Vagina (tissue), 2 donors: ENCODE results near the gene ZNF597. TPM values are rescaled to one million over a fixed set of nuclear protein-coding genes. Genes with fewer than 3 reads are reported as not detected.
"Not testable (repeated sequence)": the region's sequence is repeated elsewhere in the genome, so short reads cannot be mapped to it uniquely, and the experiment has no call there.

ENCODE experiments used
- DNase-seq, 2 donors: peaks; one replicate each; pipeline ENCODE4 v3.0.0-alpha.2; 2017; ENCODE audit errors: extremely low spot score in 2 of 2
- H3K27ac ChIP-seq: fragments of 200-600 bp; sonication (generic); one replicate; pipeline ENCODE4 v1.5.1; 2019
- H3K27me3 ChIP-seq: fragments of 200-600 bp; sonication (generic); one replicate; pipeline ENCODE4 v1.5.1; 2019
- H3K36me3 ChIP-seq, 2 donors: fragments of 200-600 bp; sonication (generic); one replicate each; pipeline ENCODE4 v1.5.1; 2017 to 2019
- H3K4me1 ChIP-seq: fragments of 200-600 bp; sonication (generic); one replicate; pipeline ENCODE4 v1.5.1; 2019
- H3K4me3 ChIP-seq, 2 donors: fragments of 200-600 bp; sonication (generic); 1 replicate in 1 of 2; 2 replicates in 1 of 2; pipeline ENCODE4 v1.5.1; 2016 to 2019
- H3K9me3 ChIP-seq: fragments of 200-600 bp; sonication (generic); one replicate; pipeline ENCODE4 v1.5.1; 2019
- CTCF ChIP-seq, 3 experiments: fragments of 450-650 bp in 2 of 3; fragments of 200-600 bp in 1 of 3; sonication (generic) in 1 of 3; IDR thresholded peaks; one replicate each; pipeline ENCODE4 v1.5.1; 2017 to 2019; ENCODE audit warnings: antibody characterized with exemption in 3 of 3, mild to moderate bottlenecking in 2 of 3, moderate library complexity in 2 of 3
- POLR2A ChIP-seq, 2 donors: fragments of 450-650 bp; IDR thresholded peaks; one replicate each; pipeline ENCODE4 v1.6.1; 2017; ENCODE audit warnings: antibody characterized with exemption in 2 of 2, mild to moderate bottlenecking in 2 of 2, moderate library complexity in 2 of 2
- POLR2AphosphoS5 ChIP-seq, 2 donors: sonication (generic); formaldehyde crosslinking; IDR thresholded peaks; one replicate each; pipeline ENCODE4 v1.9.0; 2017; ENCODE audit warnings: antibody characterized with exemption in 2 of 2, mild to moderate bottlenecking in 2 of 2, low read depth in 1 of 2; ENCODE audit not compliant: insufficient read depth in 1 of 2
- intact Hi-C: fragments of 100-400 bp; cut with DNase I; formaldehyde crosslinking; loops from one replicate; pipeline ENCODE4 v1.15.1; 2023
- total RNA-seq: library from RNA; depleted of rRNA; stranded (reverse); fragments of >200 nt; gene quantifications from one replicate; pipeline ENCODE4 v1.2.3, GENCODE V29; 2016

Gene ZNF597
- total RNA-seq, 1 donor from 2014 or later: 2.0 TPM

DNA sequence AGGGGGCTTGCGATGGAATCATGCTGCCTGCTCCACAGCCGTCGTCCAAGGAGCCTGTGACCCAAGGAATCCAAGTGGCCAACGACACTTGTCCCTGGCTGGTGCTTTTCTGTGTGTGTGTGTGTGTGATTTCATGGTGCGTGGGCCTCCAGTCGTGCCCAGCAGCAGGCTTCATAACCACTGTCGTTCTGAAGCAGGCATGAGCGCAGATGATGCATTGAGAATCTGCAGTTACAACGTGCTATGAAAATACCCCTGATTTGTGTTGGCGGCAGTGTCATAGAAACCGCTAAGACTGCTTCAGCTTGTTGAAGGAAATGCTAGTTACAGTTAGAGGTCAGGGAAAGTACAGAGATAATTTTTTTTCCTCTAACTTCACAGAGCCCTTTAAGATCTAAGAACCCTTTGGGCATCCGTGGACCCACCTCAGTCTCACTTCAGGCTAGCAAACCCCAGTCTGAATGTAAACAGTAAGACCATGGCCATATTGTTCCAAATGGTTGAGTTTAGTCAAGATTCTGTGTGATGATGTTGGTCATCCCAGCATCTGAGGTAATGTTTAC lies 36.4 kb upstream of the ZNF597 start:
- no peak overlapping the region for H3K27ac ChIP-seq

GRCh38 chr16:3478242-3478925 lies 35.1 kb upstream of the ZNF597 start:
- Histone ChIP-seq H3K4me3 (no peak overlapping the region), H3K27me3 (no peaks in the 10 kb centered on the region), H3K4me1 (peaks cover 21% of the 10 kb centered on the region), H3K36me3 (peaks cover 0 to 49% of the 10 kb centered on the region in 2 donors), H3K27ac (no peak overlapping the region), H3K9me3 (no peaks in the 10 kb centered on the region)
- intact Hi-C loops: no loop called here
- no peak for DNase-seq
- no peak for TF ChIP-seq POLR2A (IDR thresholded peaks at IDR 0.05)
- no peak for TF ChIP-seq POLR2AphosphoS5 (IDR thresholded peaks at IDR 0.05; ENCODE audit: insufficient read depth in 1 of 2, low read depth in 1 of 2)
- TF ChIP-seq CTCF (IDR thresholded peaks at IDR 0.05): no peak

More for the DNA sequence above, 36.4 kb upstream of the ZNF597 start:
- TF ChIP-seq CTCF (IDR thresholded peaks at IDR 0.05) (no peak), POLR2A (IDR thresholded peaks at IDR 0.05) (no peak), POLR2AphosphoS5 (IDR thresholded peaks at IDR 0.05; ENCODE audit: insufficient read depth in 1 of 2, low read depth in 1 of 2) (no peak)
- DNase-seq: no peak
- H3K27me3 ChIP-seq: no peaks in the 10 kb centered on the region
- intact Hi-C loops: loop anchor here (10.0 kb wide), 1 partner anchor 645 kb away; the partner anchor contains the start of gene ZG16B
- H3K36me3 ChIP-seq: peaks cover 0 to 62% of the 10 kb centered on the region in 2 donors
- H3K9me3 ChIP-seq: no peaks in the 10 kb centered on the region
- peaks cover 11% of the 10 kb centered on the region for H3K4me1 ChIP-seq
- no peak overlapping the region for H3K4me3 ChIP-seq

GRCh38 chr16:3476409-3476808 lies 33.1 kb upstream of the ZNF597 start:
- H3K4me3 ChIP-seq: no peak overlapping the region
- TF ChIP-seq CTCF (IDR thresholded peaks at IDR 0.05) (no peak), POLR2AphosphoS5 (IDR thresholded peaks at IDR 0.05; ENCODE audit: insufficient read depth in 1 of 2, low read depth in 1 of 2) (no peak), POLR2A (IDR thresholded peaks at IDR 0.05) (no peak)
- intact Hi-C loops: no loop called here
- H3K27me3 ChIP-seq: no peaks in the 10 kb centered on the region
- no peaks in the 10 kb centered on the region for H3K9me3 ChIP-seq
- H3K27ac ChIP-seq: no peak overlapping the region
- peaks cover 0 to 30% of the 10 kb centered on the region in 2 donors for H3K36me3 ChIP-seq
- H3K4me1 ChIP-seq: peaks cover 21% of the 10 kb centered on the region
- DNase-seq: no peak

- H3K27ac ChIP-seq: no peak overlapping the region
- intact Hi-C loops: no loop called here
- no peak for TF ChIP-seq POLR2AphosphoS5 (IDR thresholded peaks at IDR 0.05; ENCODE audit: insufficient read depth in 1 of 2, low read depth in 1 of 2)
- no peak for TF ChIP-seq POLR2A (IDR thresholded peaks at IDR 0.05)
- TF ChIP-seq CTCF (IDR thresholded peaks at IDR 0.05): no peak
- no peak overlapping the region for H3K4me3 ChIP-seq
- DNase-seq: no peak
- no peaks in the 10 kb centered on the region for H3K9me3 ChIP-seq
- peaks cover 21% of the 10 kb centered on the region for H3K4me1 ChIP-seq
- H3K36me3 ChIP-seq: peaks cover 0 to 24% of the 10 kb centered on the region in 2 donors
- no peaks in the 10 kb centered on the region for H3K27me3 ChIP-seq
Observed at GRCh38 chr16:3475604-3476375, 32.5 kb upstream of the ZNF597 start.

- DNase-seq, H3K27ac ChIP-seq, H3K4me3 ChIP-seq, intact Hi-C loops, H3K27me3 ChIP-seq, H3K9me3 ChIP-seq: not testable (repeated sequence)
- Histone ChIP-seq H3K4me1 (peaks cover 28% of the 10 kb centered on the region), H3K36me3 (peaks cover 0 to 18% of the 10 kb centered on the region in 2 donors)
Observed at GRCh38 chr16:3474870-3475269, 31.6 kb upstream of the ZNF597 start.
